ENCODE data around the gene MERTK. TPM values are rescaled to one million over a fixed set of nuclear protein-coding genes. Genes with fewer than 3 reads are reported as not detected.

MERTK gene
- total and polyA plus RNA-seq, 2 donors (not counting 1 experiment from before 2014, with no cell fraction given), result 0.04 to 0.34 TPM

DNA sequence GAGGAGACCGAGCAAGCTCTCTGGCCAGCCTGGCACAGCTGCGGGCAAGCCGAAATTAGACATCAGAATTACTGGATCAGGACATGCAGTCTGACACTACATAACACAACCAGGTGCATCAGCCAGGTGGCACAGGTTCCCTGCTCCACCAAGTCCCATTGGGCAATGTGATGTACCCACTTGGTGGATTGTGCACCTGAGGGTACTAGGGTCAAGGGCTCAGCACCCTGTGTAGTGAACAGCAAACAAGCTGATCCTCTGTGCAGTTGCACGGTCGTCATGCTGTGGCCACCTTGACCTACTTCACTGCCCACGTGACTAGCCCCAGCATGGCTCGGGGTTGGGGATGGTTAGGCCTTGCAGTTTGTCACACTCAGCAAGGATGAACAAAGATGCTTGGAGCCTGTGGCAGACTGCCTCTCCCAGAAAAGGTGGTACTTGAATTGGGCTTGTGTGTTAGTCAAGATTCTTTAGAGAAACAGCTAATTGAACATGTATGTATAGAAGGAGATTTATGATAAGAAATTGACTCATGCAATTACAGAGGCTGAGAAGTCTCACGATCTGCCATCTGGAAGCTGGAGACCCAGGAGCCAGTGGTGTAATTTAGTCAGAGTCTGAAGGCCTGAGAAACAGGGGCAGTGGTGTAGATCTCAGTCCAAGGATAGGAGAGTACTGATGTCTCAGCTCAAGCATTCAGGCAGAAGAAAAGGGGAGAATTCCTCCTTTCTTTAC, 85.2 kb downstream of the MERTK start:
- no peak overlapping the region for H3K4me2 ChIP-seq (replicated peaks; ENCODE audit: low read depth, low read length, poor library complexity, severe bottlenecking)
- no peak overlapping the region for H3K27ac ChIP-seq (ENCODE audit: low read length in 2 of 2)
- POLR2A ChIA-PET, result no interaction called here

GRCh38 chr2:111984213-111984604, 85.8 kb downstream of the MERTK start:
- Mint-ChIP-seq H3K9me3 (ENCODE audit: insufficient read depth) (no peaks in the 10 kb centered on the region), H3K4me1 (no peaks in the 10 kb centered on the region), H3K27me3 (peaks cover 11% of the 10 kb centered on the region), H3K27ac (no peak overlapping the region), H3K4me3 (no peak overlapping the region)
- no peak for TF ChIP-seq EZH2 (IDR thresholded peaks at IDR 0.05; ENCODE audit: borderline replicate concordance, insufficient read depth, low read depth, low read length, poor library complexity, severe bottlenecking)
- TF ChIP-seq, protein P1, sequence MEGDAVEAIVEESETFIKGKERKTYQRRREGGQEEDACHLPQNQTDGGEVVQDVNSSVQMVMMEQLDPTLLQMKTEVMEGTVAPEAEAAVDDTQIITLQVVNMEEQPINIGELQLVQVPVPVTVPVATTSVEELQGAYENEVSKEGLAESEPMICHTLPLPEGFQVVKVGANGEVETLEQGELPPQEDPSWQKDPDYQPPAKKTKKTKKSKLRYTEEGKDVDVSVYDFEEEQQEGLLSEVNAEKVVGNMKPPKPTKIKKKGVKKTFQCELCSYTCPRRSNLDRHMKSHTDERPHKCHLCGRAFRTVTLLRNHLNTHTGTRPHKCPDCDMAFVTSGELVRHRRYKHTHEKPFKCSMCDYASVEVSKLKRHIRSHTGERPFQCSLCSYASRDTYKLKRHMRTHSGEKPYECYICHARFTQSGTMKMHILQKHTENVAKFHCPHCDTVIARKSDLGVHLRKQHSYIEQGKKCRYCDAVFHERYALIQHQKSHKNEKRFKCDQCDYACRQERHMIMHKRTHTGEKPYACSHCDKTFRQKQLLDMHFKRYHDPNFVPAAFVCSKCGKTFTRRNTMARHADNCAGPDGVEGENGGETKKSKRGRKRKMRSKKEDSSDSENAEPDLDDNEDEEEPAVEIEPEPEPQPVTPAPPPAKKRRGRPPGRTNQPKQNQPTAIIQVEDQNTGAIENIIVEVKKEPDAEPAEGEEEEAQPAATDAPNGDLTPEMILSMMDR (IDR thresholded peaks at IDR 0.05), result no peak
- H3K27me3 ChIP-seq (replicated peaks in 1 of 4; ENCODE audit: control extremely low read depth in 1 of 4, control insufficient read depth in 3 of 4, insufficient read depth in 4 of 4, low read length in 3 of 4), result no peaks in the 10 kb centered on the region
- no peaks in the 10 kb centered on the region for H3K79me2 ChIP-seq (ENCODE audit: control insufficient read depth, insufficient read depth, low read length)
- intact Hi-C loops (cut with micrococcal nuclease), result no loop called here
- H3K36me3 ChIP-seq (replicated peaks in 1 of 2; ENCODE audit: control extremely low read depth in 1 of 2, control insufficient read depth in 1 of 2, extremely low read depth in 1 of 2, insufficient read depth in 2 of 2, low read length in 1 of 2), result no peaks in the 10 kb centered on the region
- no peak overlapping the region for H3K9ac ChIP-seq (ENCODE audit: low read length)
- no peak overlapping the region for H3K4me2 ChIP-seq (replicated peaks; ENCODE audit: low read depth, low read length, poor library complexity, severe bottlenecking)
- H3K4me3 ChIP-seq (ENCODE audit: control extremely low read depth in 1 of 5, extremely low read depth in 1 of 5, insufficient read depth in 1 of 5, low read depth in 2 of 5, low read length in 4 of 5), result no peak overlapping the region
- no peaks in the 10 kb centered on the region for H3K4me1 ChIP-seq (ENCODE audit: control insufficient read depth in 2 of 2, insufficient read depth in 2 of 2, low read length in 2 of 2)
- ATAC-seq (ENCODE audit: low read depth) (no peak), DNase-seq (no peak)
- no peaks in the 10 kb centered on the region for H3K9me3 ChIP-seq (ENCODE audit: control extremely low read depth in 1 of 3, control insufficient read depth in 2 of 3, insufficient read depth in 1 of 3, low read length in 2 of 3)
- no peak overlapping the region for H3K27ac ChIP-seq (ENCODE audit: low read length in 2 of 2)
- ChIA-PET CTCF (no interaction called here), POLR2A (no interaction called here)
- H2AFZ ChIP-seq (ENCODE audit: insufficient read depth, low read depth, low read length, poor library complexity, severe bottlenecking), result no peak overlapping the region
- WGBS (ENCODE audit: insufficient coverage), result 91% methylated on average over 3 of the region's 4 CpGs
- no peaks in the 10 kb centered on the region for H4K20me1 ChIP-seq (ENCODE audit: control insufficient read depth, insufficient read depth, low read length, poor library complexity, severe bottlenecking)

More for the DNA sequence above, 85.2 kb downstream of the MERTK start:
- Mint-ChIP-seq H3K9me3 (ENCODE audit: insufficient read depth) (no peaks in the 10 kb centered on the region), H3K27ac (no peak overlapping the region), H3K4me1 (no peaks in the 10 kb centered on the region), H3K27me3 (peaks cover 11% of the 10 kb centered on the region), H3K4me3 (no peak overlapping the region)
- intact Hi-C loops (cut with micrococcal nuclease), result no loop called here
- Histone ChIP-seq H3K27me3 (replicated peaks in 1 of 4; ENCODE audit: control extremely low read depth in 1 of 4, control insufficient read depth in 3 of 4, insufficient read depth in 4 of 4, low read length in 3 of 4) (no peaks in the 10 kb centered on the region), H3K4me3 (ENCODE audit: control extremely low read depth in 1 of 5, extremely low read depth in 1 of 5, insufficient read depth in 1 of 5, low read depth in 2 of 5, low read length in 4 of 5) (no peak overlapping the region), H3K9me3 (ENCODE audit: control extremely low read depth in 1 of 3, control insufficient read depth in 2 of 3, insufficient read depth in 1 of 3, low read length in 2 of 3) (no peaks in the 10 kb centered on the region), H3K9ac (ENCODE audit: low read length) (no peak overlapping the region), H3K4me1 (ENCODE audit: control insufficient read depth in 2 of 2, insufficient read depth in 2 of 2, low read length in 2 of 2) (no peaks in the 10 kb centered on the region), H4K20me1 (ENCODE audit: control insufficient read depth, insufficient read depth, low read length, poor library complexity, severe bottlenecking) (no peaks in the 10 kb centered on the region), H3K36me3 (replicated peaks in 1 of 2; ENCODE audit: control extremely low read depth in 1 of 2, control insufficient read depth in 1 of 2, extremely low read depth in 1 of 2, insufficient read depth in 2 of 2, low read length in 1 of 2) (no peaks in the 10 kb centered on the region), H2AFZ (ENCODE audit: insufficient read depth, low read depth, low read length, poor library complexity, severe bottlenecking) (no peak overlapping the region), H3K79me2 (ENCODE audit: control insufficient read depth, insufficient read depth, low read length) (no peaks in the 10 kb centered on the region)
- WGBS (ENCODE audit: insufficient coverage), result 71% methylated on average over 6 of the region's 8 CpGs
- ATAC-seq (ENCODE audit: low read depth) (no peak), DNase-seq (no peak)
- CTCF ChIA-PET, result no interaction called here
- TF ChIP-seq, protein P1 (IDR thresholded peaks at IDR 0.05), result no peak
- TF ChIP-seq EZH2 (IDR thresholded peaks at IDR 0.05; ENCODE audit: borderline replicate concordance, insufficient read depth, low read depth, low read length, poor library complexity, severe bottlenecking), result no peak
